Measurements from ENCODE around the gene LGALS13. TPM values are rescaled to one million over a fixed set of nuclear protein-coding genes. Genes with fewer than 3 reads are reported as not detected.

Gene LGALS13
- total RNA-seq, 1 donor from 2014 or later, result not detected

GRCh38 chr19:39647918-39648317, 45.6 kb downstream of the LGALS13 start:
- Mint-ChIP-seq H3K9me3 (ENCODE audit: unreplicated experiment) (peaks cover 1% of the 10 kb centered on the region), H3K4me1 (ENCODE audit: low read depth, unreplicated experiment) (no peaks in the 10 kb centered on the region), H3K36me3 (ENCODE audit: low read depth, unreplicated experiment) (no peaks in the 10 kb centered on the region), H3K4me3 (ENCODE audit: unreplicated experiment) (no peak overlapping the region), H3K27me3 (ENCODE audit: low read depth, unreplicated experiment) (peaks cover 82% of the 10 kb centered on the region), H3K27ac (ENCODE audit: unreplicated experiment) (no peak overlapping the region)
- Histone ChIP-seq H3K27ac (ENCODE audit: low read depth, low read length) (no peak overlapping the region), H3K4me1 (ENCODE audit: insufficient read depth, low read length) (no peaks in the 10 kb centered on the region), H3K9me3 (ENCODE audit: insufficient read depth, low read depth, low read length) (no peaks in the 10 kb centered on the region), H3K79me2 (ENCODE audit: insufficient read depth, low read length) (no peaks in the 10 kb centered on the region), H4K20me1 (ENCODE audit: insufficient read depth, low read length) (no peaks in the 10 kb centered on the region), H3K4me3 (ENCODE audit: insufficient read depth, low read depth, low read length) (no peak overlapping the region), H3K27me3 (ENCODE audit: insufficient read depth, low read length) (no peaks in the 10 kb centered on the region), H3K4me2 (ENCODE audit: low read length) (no peak overlapping the region), H3K36me3 (ENCODE audit: insufficient read depth, low read length) (no peaks in the 10 kb centered on the region), H3K9ac (ENCODE audit: low read length) (no peak overlapping the region), H2AFZ (ENCODE audit: low read depth, low read length) (no peak overlapping the region)
- DNase-seq (ENCODE audit: low read depth), result no peak
- TF ChIP-seq EZH2 (IDR thresholded peaks at IDR 0.05; ENCODE audit: insufficient read depth, low read length), result no peak
- no peak for TF ChIP-seq CTCF (IDR thresholded peaks at IDR 0.05; ENCODE audit: insufficient read depth, low read depth, low read length)
- FAIRE-seq, result no peak

- H3K36me3 ChIP-seq (ENCODE audit: insufficient read depth, low read length), result no peaks in the 10 kb centered on the region
- Mint-ChIP-seq H3K36me3 (ENCODE audit: low read depth, unreplicated experiment) (no peaks in the 10 kb centered on the region), H3K4me1 (ENCODE audit: low read depth, unreplicated experiment) (no peaks in the 10 kb centered on the region), H3K27ac (ENCODE audit: unreplicated experiment) (no peak within 1 kb of the TSS), H3K4me3 (ENCODE audit: unreplicated experiment) (no peak within 1 kb of the TSS), H3K9me3 (ENCODE audit: unreplicated experiment) (no peaks in the 10 kb centered on the region), H3K27me3 (ENCODE audit: low read depth, unreplicated experiment) (peaks cover 86% of the 10 kb centered on the region)
- DNase-seq (ENCODE audit: low read depth) (no peak), FAIRE-seq (no peak)
- no peak within 1 kb of the TSS for H3K4me2 ChIP-seq (ENCODE audit: low read length)
- H3K27ac ChIP-seq (ENCODE audit: low read depth, low read length), result no peak within 1 kb of the TSS
- no peaks in the 10 kb centered on the region for H3K9me3 ChIP-seq (ENCODE audit: insufficient read depth, low read depth, low read length)
- no peaks in the 10 kb centered on the region for H3K27me3 ChIP-seq (ENCODE audit: insufficient read depth, low read length)
- H3K4me1 ChIP-seq (ENCODE audit: insufficient read depth, low read length), result no peaks in the 10 kb centered on the region
- H3K4me3 ChIP-seq (ENCODE audit: insufficient read depth, low read depth, low read length), result no peak within 1 kb of the TSS
- TF ChIP-seq EZH2 (IDR thresholded peaks at IDR 0.05; ENCODE audit: insufficient read depth, low read length) (no peak), CTCF (IDR thresholded peaks at IDR 0.05; ENCODE audit: insufficient read depth, low read depth, low read length) (no peak)
- no peak within 1 kb of the TSS for H2AFZ ChIP-seq (ENCODE audit: low read depth, low read length)
- H3K9ac ChIP-seq (ENCODE audit: low read length), result no peak within 1 kb of the TSS
- no peaks in the 10 kb centered on the region for H4K20me1 ChIP-seq (ENCODE audit: insufficient read depth, low read length)
- H3K79me2 ChIP-seq (ENCODE audit: insufficient read depth, low read length), result no peaks in the 10 kb centered on the region
Measured at GRCh38 chr19:39655613-39656012, 53.3 kb downstream of the LGALS13 start, which contains the start of gene LGALS16. LGALS16 (plus strand) TSS chr19:39655913; CDS start chr19:39655962, 49 bp downstream.

Other genes starting within 250 kb of the LGALS13 start
- 42.0 and 43.2 TPM in 2 replicates for gene PAF1, start 211.4 kb upstream of the LGALS13 start, total RNA-seq
- gene MED29, start 211.1 kb upstream of the LGALS13 start, total RNA-seq, result 27.0 and 29.9 TPM in 2 replicates
- gene ZFP36, start 195.7 kb upstream of the LGALS13 start, total RNA-seq, result 21.6 and 28.0 TPM in 2 replicates
- gene PLEKHG2, start 189.9 kb upstream of the LGALS13 start, total RNA-seq, result 101 and 102 TPM in 2 replicates
- 1,194 and 1,329 TPM in 2 replicates for gene RPS16, start 166.6 kb upstream of the LGALS13 start, total RNA-seq
- gene SUPT5H, start 156.9 kb upstream of the LGALS13 start, total RNA-seq, result 163 and 171 TPM in 2 replicates
- gene TIMM50, start 121.7 kb upstream of the LGALS13 start, total RNA-seq, result 85.3 and 97.2 TPM in 2 replicates
- gene DLL3, start 103.6 kb upstream of the LGALS13 start, total RNA-seq, result 0.84 and 0.89 TPM in 2 replicates
- not detected in 2 replicates for gene SELENOV, start 87.4 kb upstream of the LGALS13 start, total RNA-seq
- gene EID2B, start 69.7 kb upstream of the LGALS13 start, total RNA-seq, result 2.1 and 2.6 TPM in 2 replicates
- gene EID2, start 62.4 kb upstream of the LGALS13 start, total RNA-seq, result 15.7 and 17.2 TPM in 2 replicates
- not detected in 2 replicates for gene LGALS16, start 53.4 kb downstream of the LGALS13 start, total RNA-seq
- not detected in 2 replicates for gene LGALS14, start 102.0 kb downstream of the LGALS13 start, total RNA-seq
- not detected in 2 replicates for gene CLC, start 135.5 kb downstream of the LGALS13 start, total RNA-seq
- not detected in 2 replicates for gene LEUTX, start 176.3 kb downstream of the LGALS13 start, total RNA-seq
- 25.4 and 31.4 TPM in 2 replicates for gene DYRK1B, start 231.6 kb downstream of the LGALS13 start, total RNA-seq
- gene FBL, start 243.9 kb downstream of the LGALS13 start, total RNA-seq, result 109 and 135 TPM in 2 replicates